ENCODE data around the gene AMBRA1.

GRCh38 chr11:46364056-46364455 lies 229.8 kb downstream of the AMBRA1 start:
- TF ChIP-seq CTCF (IDR thresholded peaks at IDR 0.05; ENCODE audit: insufficient read depth, low read length, poor library complexity, severe bottlenecking) (no peak), EZH2phosphoT487 (conservative IDR thresholded peaks at IDR 0.05; ENCODE audit: low read length) (no peak)
